Skeletal muscle cell (primary cell): ENCODE results near the gene ALPP.
"Not testable (repeated sequence)": the region's sequence is repeated elsewhere in the genome, so short reads cannot be mapped to it uniquely, and the experiment has no call there.

ENCODE experiments used
- DNase-seq: peaks from one replicate; pipeline ENCODE4 v3.0.0-alpha.2; 2010; ENCODE audit warnings: low read depth
- H3K4me3 ChIP-seq: 2 replicates; pipeline ENCODE4 v1.5.1; 2011; ENCODE audit warnings: low read depth, mild to moderate bottlenecking, control low read depth, low read length, moderate library complexity

The ALPP gene

GRCh38 chr2:232378735-232379151 is at the start of gene ALPP:
Gene ALPP, plus strand, starts transcription at chr2:232378751. Its CDS starts 52 bp downstream, at chr2:232378803.
- H3K4me3 ChIP-seq, DNase-seq: not testable (repeated sequence)

GRCh38 chr2:232329716-232330067 is 48.9 kb upstream of the ALPP start:
- no peak for DNase-seq
- H3K4me3 ChIP-seq: no peak overlapping the region

DNA sequence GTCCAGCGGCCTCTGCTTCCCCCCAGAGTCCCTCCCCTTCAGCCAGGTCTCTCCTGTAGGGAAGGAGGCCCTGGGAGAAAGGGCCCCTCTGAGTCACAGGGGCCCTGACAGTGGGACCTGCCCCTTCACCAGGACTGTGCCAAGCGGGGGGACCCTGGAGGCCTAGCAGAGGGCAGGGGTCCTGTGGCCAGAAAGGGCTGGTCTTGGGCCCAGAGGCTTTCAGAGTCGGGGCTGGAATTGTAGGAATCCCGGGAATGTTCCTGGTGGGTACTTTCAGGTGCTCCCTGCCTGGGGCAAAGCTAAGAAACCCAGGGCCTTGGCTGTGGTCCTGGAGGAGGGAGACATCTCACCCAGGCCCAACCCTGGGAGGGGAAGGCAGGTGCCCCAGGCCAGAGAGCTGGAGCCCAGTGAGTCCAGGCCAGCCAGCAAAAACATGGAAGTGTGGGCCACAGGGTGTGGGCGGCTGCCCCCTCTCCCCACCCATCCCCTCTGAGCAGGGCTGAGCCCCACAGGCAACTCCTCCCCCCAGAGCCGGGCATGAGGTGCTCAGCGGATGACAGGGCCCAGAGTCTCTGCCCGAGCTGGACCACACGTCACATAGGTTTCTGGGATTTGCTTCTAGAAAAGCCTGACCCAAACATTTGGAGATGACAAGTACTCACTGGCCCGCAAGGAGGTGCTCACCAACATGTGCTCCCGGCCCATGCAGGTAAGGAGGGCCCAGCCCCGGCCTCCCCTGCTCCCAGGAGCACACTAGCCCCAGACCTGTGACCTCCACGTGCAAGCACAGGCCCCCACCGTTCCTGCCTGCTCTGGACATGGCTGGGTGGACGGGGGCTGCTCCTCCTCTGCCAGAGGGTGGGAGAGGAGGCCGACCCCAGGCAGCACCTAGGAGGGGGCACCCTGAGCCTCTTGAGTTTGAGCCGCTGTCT is 48.2 kb upstream of the ALPP start:
- DNase-seq: no peak

GRCh38 chr2:232331061-232331460 is 47.5 kb upstream of the ALPP start:
- DNase-seq, H3K4me3 ChIP-seq: not testable (repeated sequence)

More for the DNA sequence above, 48.2 kb upstream of the ALPP start:
- H3K4me3 ChIP-seq: no peak overlapping the region

GRCh38 chr2:232331641-232332040 is 46.9 kb upstream of the ALPP start:
- not testable (repeated sequence) for H3K4me3 ChIP-seq, DNase-seq

DNA sequence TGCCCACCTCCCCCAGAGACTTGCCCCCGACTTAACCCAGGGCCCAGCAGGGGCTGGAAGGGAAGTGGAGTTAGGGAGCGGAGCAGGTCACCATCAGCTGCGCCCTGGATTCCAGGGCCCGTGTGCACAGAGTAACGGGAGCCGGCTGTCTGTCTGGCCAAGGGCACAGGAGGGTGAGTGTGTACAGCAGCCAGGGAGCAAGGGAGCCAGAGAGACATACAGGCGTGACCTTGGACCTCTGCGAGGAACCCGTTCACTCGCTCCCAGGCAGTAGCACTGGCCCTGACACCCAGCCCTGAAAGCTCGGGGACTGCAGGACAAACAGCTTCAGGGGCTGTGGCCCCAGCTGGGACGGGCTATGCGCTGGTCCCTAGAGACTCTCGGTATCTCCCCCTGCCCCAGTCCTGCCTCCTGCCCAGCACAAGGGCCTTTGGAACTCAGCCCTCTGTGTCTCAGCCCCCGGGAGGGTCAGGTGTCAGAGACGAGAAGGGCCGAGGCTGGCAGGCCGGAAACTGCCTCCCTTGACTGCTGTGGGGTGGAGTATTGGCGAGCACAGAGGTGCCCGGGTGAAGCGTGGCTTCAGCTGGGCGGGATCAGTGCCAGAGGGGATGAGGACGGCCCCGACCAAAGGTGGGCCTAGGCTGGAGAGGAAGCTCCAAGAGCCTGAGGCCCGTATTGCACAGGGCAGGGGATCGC is 46.2 kb upstream of the ALPP start:
- not testable (repeated sequence) for H3K4me3 ChIP-seq, DNase-seq

GRCh38 chr2:232332940-232333259 is 45.7 kb upstream of the ALPP start:
- H3K4me3 ChIP-seq: no peak overlapping the region
- no peak for DNase-seq

DNA sequence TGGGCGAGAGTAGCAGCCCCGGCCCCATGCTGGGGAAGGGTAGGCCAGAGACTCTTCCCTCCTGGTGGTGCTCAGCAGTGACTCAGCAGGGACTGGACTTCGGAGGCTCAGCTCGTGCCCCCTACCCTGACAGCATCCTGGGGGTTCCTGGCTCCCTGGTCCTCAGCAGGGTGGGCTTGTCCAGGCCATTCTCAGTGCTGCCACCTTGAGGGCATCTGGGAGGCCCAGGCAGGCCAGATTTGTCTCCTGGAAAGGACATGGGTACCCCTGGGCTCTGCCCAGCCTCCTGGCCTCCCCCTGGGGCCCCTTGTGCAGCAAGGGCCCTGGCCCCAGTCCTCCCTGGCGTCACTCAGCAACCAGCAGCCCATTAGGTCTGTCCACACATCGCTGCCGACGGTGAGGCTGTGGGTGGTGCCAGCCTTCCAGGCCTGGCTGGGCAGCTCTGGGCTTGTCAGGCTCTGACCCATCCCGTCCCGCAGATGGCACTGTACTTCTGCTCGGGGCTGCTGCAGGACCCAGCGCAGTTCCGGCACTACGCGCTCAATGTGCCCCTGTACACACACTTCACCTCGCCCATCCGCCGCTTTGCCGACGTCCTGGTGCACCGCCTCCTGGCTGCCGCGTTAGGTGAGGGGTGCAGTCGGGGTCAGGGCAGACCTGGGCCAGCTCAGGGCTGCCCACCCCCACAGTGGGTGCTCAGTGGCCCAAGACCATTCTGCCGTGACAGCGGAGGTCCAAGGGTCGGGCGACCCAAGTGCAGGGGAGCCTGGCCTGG is 45.0 kb upstream of the ALPP start:
- no peak for DNase-seq
- no peak overlapping the region for H3K4me3 ChIP-seq

- H3K4me3 ChIP-seq, DNase-seq: not testable (repeated sequence)
These were observed 44.2 kb upstream of the ALPP start for GRCh38 chr2:232334136-232334884.

DNA sequence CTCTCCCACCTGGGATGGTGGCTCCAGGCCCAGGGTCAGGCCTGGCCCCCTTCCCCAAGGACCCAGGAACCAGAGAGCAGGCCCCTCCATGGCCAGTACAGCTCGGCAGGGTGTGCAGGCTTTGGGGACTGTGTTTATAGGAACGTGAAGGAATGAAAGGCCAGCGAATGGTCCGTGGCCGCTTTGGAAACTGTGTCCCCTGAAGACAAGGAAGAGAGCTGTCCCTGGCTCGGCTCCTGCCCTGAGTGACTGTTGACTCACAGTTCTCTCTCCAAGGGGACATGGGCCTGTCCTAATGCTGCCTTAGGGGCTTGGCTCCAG is 43.7 kb upstream of the ALPP start:
- H3K4me3 ChIP-seq, DNase-seq: not testable (repeated sequence)

DNA sequence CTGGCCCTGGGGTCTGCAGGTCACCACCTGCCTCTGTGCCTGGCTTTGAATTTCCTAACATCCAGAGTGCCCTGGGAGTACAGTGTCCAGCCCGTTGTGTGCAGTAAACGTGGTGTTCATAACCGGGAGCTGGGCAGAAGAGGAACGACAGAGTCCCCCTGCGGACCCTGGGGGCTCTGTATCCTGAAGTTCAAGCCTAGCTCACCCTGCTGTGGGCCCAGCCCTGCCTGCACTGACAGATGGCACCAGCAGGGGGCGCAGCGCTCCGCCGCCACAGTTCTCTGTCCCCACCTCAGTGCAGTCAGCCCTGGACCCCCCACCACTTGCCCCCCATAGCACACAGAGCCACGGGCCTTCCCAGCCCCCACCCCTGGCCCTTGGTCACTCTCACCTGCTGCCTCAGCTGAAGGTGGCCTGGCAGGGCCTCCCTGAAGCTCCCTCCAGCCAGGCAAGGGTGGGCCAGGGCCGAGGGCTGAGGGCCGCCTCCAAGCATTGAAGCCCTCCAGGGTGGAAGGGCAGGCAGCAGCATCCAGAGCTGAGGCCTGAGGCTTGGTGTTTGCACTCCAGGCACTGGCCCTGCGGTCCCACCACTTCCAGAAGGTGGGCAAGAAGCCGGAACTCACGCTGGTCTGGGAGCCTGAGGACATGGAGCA is 43.2 kb upstream of the ALPP start:
- H3K4me3 ChIP-seq, DNase-seq: not testable (repeated sequence)

GRCh38 chr2:232335859-232336215 is 42.7 kb upstream of the ALPP start:
- H3K4me3 ChIP-seq: no peak overlapping the region
- no peak for DNase-seq

DNA sequence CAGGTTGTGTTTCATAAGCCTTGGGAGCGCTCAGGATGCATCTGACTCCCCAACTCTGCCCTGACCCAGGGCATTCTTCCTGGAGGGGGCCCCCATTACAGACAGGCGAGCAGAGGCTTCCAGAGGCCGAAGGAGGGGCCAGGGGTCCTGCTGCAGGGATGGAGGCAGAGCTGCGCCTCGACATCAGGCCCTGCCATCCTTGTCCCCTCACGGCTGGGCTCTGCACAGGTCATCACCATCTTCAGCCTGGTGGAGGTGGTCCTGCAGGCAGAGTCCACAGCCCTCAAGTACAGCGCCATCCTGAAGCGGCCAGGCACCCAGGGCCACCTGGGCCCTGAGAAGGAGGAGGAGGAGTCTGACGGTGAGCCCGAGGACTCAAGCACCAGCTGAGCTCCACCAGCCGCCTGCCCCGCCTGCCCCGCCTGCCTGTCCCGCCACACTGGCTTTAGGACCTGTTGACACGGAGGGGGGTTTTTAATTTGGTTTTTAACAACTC is 42.3 kb upstream of the ALPP start:
- H3K4me3 ChIP-seq: no peak overlapping the region
- no peak for DNase-seq

DNA sequence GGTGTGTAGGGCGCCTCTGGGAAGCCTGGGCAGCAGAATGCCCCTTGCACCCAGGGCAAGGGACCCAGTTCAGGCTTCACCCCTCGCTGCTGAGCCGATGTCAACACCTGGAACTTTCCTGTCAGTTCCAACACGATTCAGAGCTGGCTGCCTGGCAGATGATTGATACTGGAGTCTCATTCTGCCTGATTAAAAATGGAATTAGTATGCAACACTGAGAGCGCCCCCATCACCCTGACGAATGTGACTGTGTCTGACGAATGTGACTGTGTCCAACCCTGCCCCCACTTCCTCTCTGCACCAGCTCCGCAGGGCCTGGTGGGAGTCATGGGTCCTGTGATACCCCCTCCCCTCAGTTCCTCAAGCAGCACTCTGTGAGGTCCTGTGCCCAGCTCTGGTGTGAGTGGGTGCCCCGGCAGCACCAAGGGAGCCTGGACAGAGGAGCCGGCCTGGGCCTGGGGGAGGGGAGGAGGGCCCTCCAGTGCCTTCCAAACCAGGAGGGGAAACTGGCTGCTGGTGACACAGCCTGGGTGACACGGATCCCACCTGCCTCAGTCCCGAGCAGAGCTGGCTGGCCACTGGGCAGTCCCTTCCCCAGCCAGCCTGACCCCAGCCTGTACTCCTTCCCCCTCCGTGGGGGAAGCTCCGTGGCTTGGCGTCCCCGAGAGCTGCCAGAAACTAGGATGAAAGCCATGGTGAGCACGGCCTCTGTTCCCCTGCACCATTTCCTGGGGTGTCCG is 41.4 kb upstream of the ALPP start:
- DNase-seq: no peak
- H3K4me3 ChIP-seq: no peak overlapping the region

GRCh38 chr2:232338094-232338758 is 40.3 kb upstream of the ALPP start:
- DNase-seq, H3K4me3 ChIP-seq: not testable (repeated sequence)

DNA sequence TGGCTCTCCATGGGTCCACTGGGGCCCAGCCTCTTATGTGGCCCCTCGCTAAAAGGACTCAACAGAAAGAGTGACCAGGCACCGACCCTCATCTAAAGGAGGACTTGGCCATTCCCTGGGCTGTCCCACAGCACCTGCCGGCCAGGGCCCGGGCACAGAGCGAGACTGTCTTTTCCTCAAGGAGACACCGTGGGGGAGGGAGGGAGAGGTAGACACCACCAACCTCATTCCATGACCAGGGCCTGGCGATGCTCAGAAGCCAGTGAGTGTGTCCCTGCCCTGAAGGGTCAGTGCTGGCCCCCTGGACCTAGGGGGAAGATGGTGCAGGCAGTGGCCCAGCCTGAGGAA is 39.8 kb upstream of the ALPP start:
- no peak for DNase-seq
- H3K4me3 ChIP-seq: no peak overlapping the region

- DNase-seq: no peak
- H3K4me3 ChIP-seq: no peak overlapping the region
These were observed 39.1 kb upstream of the ALPP start for GRCh38 chr2:232339121-232340081.
